SKM-1 (cell line): ENCODE results near the gene DRD3.

Experiments used
- DNase-seq: peaks from one replicate; lab custom pipeline; 2025; ENCODE audit not compliant: unreplicated experiment; lab: John Stamatoyannopoulos, UW

DRD3 gene

GRCh38 chr3:114079761-114080160, 99.1 kb downstream of the DRD3 start:
- DNase-seq = no peak

GRCh38 chr3:114078126-114078525, 100.7 kb downstream of the DRD3 start:
- no peak for DNase-seq
